Duodenal mucosa (tissue), 2 donors: Measurements from ENCODE around the gene MRPL46.

Experiments
- H3K27ac ChIP-seq: one replicate; pipeline ENCODE4 v1.7.0; 2013; ENCODE audit warnings: low read depth, low read length
- H3K27me3 ChIP-seq, 2 donors: one replicate each; pipeline ENCODE4 v1.7.0; 2013; ENCODE audit warnings: low read length in 2 of 2, control low read depth in 1 of 2; ENCODE audit not compliant: insufficient read depth in 2 of 2, control insufficient read depth in 1 of 2
- H3K36me3 ChIP-seq, 2 donors: one replicate each; pipeline ENCODE4 v1.7.0; 2013; ENCODE audit warnings: low read length in 2 of 2, control low read depth in 1 of 2; ENCODE audit not compliant: insufficient read depth in 2 of 2, control insufficient read depth in 1 of 2
- H3K4me1 ChIP-seq, 2 donors: one replicate each; pipeline ENCODE4 v1.7.0; 2013; ENCODE audit warnings: low read length in 2 of 2, control low read depth in 1 of 2; ENCODE audit not compliant: insufficient read depth in 2 of 2, control insufficient read depth in 1 of 2
- H3K4me3 ChIP-seq, 2 donors: one replicate each; pipeline ENCODE4 v1.7.0; 2013; ENCODE audit warnings: low read length in 2 of 2, low read depth in 1 of 2
- H3K9ac ChIP-seq, 2 donors: one replicate each; pipeline ENCODE4 v1.7.0; 2013; ENCODE audit warnings: low read length in 2 of 2, low read depth in 1 of 2
- H3K9me3 ChIP-seq, 2 donors: one replicate each; pipeline ENCODE4 v1.7.0; 2013; ENCODE audit warnings: low read length in 2 of 2, control low read depth in 1 of 2; ENCODE audit not compliant: control insufficient read depth in 1 of 2

The MRPL46 gene

DNA sequence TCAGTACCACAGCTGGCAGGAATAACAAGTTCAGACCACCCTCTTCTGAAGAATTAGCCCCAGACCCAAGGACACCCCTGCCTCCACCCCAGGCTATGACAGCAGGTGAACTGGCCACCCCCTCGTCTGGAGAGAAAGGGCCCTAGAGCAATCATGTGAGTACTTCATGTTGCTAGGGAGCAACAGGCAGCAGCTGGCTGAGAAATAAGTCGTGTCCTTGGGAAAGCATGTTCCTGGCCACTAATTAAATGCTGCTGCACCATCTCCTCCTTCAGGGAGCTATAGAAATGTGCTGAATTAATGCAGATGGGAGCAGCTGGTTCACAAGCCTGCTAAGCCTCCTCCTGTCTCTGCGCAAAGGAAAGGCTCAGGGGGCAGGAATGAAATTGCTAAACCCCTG is 31.8 kb upstream of the MRPL46 start:
- H3K27ac ChIP-seq, result no peak overlapping the region
- no peak overlapping the region for H3K4me3 ChIP-seq
- peaks cover 0 to 9% of the 10 kb centered on the region in 2 donors for H3K36me3 ChIP-seq
- no peaks in the 10 kb centered on the region for H3K27me3 ChIP-seq
- H3K9me3 ChIP-seq, result no peaks in the 10 kb centered on the region
- H3K4me1 ChIP-seq, result no peaks in the 10 kb centered on the region
- H3K9ac ChIP-seq, result no peak overlapping the region

DNA sequence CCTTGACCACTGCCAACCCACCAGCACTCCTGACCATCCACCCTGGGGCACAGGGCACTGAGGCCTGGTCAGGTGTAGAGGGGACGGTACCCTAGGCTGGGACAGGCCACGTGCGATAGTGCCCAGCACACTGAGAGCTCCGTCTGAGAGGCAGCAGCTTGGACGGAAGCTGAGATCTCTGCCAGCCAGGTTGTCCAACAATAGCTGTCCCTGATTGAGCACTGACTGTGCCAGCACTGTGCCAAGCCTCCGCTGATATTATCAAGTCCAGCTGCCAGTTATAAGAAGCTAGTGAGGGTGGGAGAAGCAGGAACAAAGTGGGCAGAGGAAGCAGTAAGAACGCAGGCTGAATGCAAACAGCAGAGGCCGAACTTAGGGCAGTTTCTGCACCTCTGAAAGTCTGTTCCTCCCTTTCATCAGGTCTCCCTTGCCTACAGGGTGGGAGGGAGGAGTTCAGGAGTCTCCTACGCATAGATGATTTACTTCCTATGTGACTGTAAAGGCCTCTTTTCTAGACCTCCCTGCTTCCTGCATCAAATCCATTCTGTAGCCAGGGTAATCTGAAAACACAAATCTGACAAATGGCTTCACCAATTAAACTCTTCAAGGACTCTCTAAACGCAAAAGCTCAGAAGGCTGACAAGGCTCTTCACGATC is 30.0 kb upstream of the MRPL46 start:
- H3K27me3 ChIP-seq, result no peaks in the 10 kb centered on the region
- no peak overlapping the region for H3K27ac ChIP-seq

DNA sequence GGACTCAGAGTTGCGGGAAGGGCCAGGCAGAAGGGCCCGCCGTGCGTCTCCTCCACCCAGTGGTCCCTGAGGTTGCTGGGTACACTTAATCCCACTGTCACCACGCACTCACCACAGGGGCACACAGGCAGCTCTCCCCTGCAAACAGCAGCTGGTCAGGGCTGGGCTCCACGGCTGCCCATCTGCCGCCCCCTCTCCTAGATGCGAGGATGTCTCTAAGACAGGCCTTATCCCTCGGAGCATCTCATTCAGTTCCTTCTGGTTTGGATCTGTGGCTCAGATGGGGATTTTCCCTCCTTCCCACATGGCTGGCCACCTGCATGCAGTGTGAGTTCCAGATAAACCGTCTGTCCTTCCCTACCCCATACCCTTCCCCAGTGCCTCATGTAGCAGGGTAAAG is 26.7 kb upstream of the MRPL46 start:
- no peak overlapping the region for H3K4me3 ChIP-seq
- no peak overlapping the region for H3K9ac ChIP-seq
- no peaks in the 10 kb centered on the region for H3K4me1 ChIP-seq
- H3K27ac ChIP-seq, result no peak overlapping the region
- peaks cover 0 to under 1% of the 10 kb centered on the region in 2 donors for H3K36me3 ChIP-seq
- no peaks in the 10 kb centered on the region for H3K9me3 ChIP-seq
- H3K27me3 ChIP-seq, result no peaks in the 10 kb centered on the region

More for the DNA sequence above, 30.0 kb upstream of the MRPL46 start:
- Histone ChIP-seq H3K9ac (no peak overlapping the region), H3K36me3 (peaks cover 0 to 3% of the 10 kb centered on the region in 2 donors), H3K4me1 (no peaks in the 10 kb centered on the region), H3K4me3 (no peak overlapping the region), H3K9me3 (no peaks in the 10 kb centered on the region)

DNA sequence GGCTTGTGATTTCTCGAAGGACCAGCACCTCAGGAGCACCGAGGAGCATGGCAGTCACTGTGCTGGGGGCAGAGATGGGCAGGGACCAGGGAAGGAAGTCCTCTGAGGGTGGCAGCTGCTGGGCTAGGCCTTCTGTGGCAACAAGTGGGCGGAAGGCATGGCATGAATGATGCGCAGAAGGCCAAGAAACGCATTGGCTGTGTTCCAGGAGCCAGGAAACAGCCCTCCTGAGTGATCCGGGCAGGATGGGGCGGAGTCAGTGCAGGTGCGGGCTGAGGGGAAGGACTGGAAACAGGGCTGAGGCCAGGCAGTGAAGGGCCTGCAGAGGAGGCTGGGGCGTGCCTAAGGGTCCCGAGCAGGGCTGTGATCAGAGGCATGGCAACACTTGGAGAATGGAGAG is 24.0 kb upstream of the MRPL46 start:
- Histone ChIP-seq H3K27me3 (no peaks in the 10 kb centered on the region), H3K4me1 (no peaks in the 10 kb centered on the region), H3K9me3 (no peaks in the 10 kb centered on the region), H3K4me3 (no peak overlapping the region), H3K27ac (no peak overlapping the region), H3K9ac (no peak overlapping the region), H3K36me3 (no peaks in the 10 kb centered on the region)

DNA sequence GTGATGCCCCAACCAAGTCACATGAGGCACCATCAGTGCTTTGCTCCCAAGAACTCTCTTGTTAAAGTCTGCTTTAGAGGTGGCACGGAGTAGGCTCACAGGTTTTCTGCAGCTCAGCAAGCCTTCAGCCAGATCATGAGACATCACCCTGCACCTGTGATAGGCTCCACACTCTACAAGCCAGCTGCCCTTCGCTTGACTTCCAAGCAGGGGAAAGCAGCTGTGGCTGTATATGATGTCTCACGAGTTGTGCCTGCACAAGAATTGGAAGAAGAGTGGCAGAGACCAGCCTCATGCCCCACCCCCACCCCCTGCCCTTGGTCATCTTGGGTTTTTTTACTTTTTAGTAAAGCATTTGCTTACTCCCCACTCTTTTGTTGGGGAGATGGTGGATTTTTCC is 22.8 kb upstream of the MRPL46 start:
- Histone ChIP-seq H3K9ac (no peak overlapping the region), H3K36me3 (no peaks in the 10 kb centered on the region), H3K9me3 (no peaks in the 10 kb centered on the region), H3K27me3 (no peaks in the 10 kb centered on the region), H3K4me1 (no peaks in the 10 kb centered on the region), H3K4me3 (no peak overlapping the region), H3K27ac (no peak overlapping the region)

DNA sequence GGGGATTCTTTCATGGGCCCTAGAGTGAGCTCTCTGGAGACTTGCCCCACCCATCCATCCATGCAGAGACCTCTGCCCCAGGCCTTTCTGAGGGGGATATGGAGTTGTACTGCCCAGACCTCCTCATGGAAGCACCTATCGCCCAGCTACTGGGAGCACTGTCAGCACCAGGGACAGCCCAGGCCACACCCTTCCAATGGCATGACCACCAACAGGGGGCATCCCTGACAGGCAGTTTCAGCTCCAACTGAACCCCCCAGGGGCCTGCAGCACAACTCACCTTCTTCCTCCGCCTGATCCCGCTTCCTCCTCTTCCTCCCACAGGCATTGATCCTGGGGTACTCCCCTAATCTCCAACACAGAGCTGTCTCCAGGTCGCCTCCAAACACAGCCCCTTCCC is 22.1 kb upstream of the MRPL46 start:
- no peaks in the 10 kb centered on the region for H3K36me3 ChIP-seq
- no peak overlapping the region for H3K27ac ChIP-seq
- H3K4me1 ChIP-seq, result no peaks in the 10 kb centered on the region
- no peaks in the 10 kb centered on the region for H3K9me3 ChIP-seq
- no peak overlapping the region for H3K9ac ChIP-seq
- H3K4me3 ChIP-seq, result no peak overlapping the region
- no peaks in the 10 kb centered on the region for H3K27me3 ChIP-seq

DNA sequence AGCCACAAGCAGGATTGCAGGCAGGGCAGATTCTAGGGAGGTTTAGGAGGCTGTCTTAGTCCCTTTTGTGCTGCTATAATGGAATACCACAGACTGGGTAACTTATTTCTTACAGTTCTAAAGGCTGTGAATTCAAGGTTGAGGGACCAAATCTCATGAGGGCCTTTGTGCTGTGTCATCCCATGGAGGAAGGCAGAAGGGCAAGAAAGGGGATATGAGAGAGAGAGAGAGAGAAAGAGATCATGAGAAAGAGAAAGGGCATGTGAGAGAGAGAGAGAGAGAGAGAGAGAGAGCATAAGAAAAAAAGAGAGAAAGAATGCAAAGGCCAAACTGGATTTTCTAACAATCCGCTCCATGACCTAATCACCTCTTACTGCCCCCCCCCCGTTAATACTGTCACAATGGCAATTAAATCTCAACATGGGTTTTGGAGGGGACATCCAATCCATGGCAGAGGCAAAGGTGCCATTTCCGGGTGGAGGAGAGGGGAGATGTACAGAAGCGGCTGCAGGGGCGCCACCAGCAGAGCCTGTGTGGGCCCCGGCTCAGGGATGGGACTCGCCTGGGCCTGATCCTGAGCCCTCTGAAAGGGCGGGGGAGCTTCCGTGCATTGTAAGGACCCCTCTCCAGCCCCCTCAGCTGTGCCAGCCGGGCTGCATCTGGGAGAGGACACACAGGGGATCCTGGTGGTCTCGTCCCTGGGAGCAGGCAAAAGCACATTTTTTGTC is 20.8 kb upstream of the MRPL46 start:
- Histone ChIP-seq H3K9me3 (no peaks in the 10 kb centered on the region), H3K36me3 (no peaks in the 10 kb centered on the region), H3K27me3 (no peaks in the 10 kb centered on the region), H3K9ac (no peak overlapping the region), H3K27ac (no peak overlapping the region), H3K4me3 (no peak overlapping the region), H3K4me1 (no peaks in the 10 kb centered on the region)

DNA sequence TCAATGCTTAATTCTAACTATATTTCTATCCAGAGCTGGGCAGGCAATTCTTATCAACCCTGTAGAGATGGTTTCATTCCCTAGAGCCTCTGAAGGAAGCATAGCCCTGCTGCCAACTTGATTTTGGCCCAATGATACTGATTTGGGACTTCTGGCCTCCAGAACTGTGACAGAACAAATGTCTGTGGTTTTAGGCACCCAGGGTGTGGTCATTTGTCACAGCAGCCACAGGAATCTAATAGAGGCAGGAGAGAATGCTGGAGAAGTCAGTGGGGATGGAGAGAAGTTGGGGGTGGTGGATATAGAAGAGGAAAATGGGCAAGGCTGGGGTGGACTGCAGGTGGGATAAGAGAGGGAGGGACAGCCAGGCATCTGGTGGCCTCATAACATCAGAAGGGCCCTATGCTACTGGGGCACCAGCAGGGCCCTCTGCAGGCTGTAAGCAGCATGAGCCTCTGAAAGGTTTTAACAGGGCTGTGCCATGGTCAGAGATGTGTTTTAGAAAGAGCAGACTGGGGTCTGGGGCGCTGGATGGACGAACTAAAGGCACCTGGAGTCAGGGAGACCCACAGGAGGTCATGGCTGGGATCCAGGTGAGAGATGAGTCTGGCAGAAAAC is 20.1 kb upstream of the MRPL46 start:
- Histone ChIP-seq H3K36me3 (no peaks in the 10 kb centered on the region), H3K9ac (no peak overlapping the region), H3K27me3 (no peaks in the 10 kb centered on the region), H3K4me1 (no peaks in the 10 kb centered on the region), H3K27ac (no peak overlapping the region), H3K4me3 (no peak overlapping the region), H3K9me3 (no peaks in the 10 kb centered on the region)

DNA sequence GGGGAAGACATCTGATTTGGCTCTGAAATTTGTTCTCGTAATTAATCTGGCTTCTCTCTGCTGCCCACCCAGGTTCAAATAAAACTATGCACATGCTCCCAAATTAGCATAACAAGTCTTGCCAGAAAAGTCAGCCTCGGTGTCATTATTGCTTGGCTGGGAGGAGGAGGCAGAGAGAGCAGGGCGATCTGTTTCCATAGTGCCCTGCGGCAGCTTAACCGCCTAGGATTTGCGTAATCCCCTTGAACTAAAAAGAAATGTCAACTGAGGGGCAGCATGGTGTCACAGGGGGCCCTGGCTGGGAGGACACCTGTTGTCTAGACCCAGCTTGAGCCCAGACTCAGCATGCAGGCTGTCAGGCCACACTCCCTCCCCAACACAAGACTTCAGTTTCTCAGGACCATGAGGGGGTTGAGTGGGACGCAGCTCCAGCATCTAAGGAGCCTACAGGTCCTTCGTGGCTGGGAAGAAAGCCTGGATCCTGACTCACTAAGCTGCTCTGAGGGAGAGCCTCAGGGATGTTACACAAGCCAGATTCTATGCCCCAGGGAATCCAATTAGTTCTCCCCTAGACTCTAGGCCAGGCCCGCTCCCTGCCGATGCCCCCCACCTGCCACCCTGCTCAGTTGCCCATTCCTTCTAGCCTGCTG is 17.6 kb upstream of the MRPL46 start:
- H3K27ac ChIP-seq, result no peak overlapping the region
- H3K36me3 ChIP-seq, result peaks cover 0 to 6% of the 10 kb centered on the region in 2 donors
- no peaks in the 10 kb centered on the region for H3K27me3 ChIP-seq
- H3K4me3 ChIP-seq, result no peak overlapping the region
- no peaks in the 10 kb centered on the region for H3K9me3 ChIP-seq
- no peaks in the 10 kb centered on the region for H3K4me1 ChIP-seq
- no peak overlapping the region for H3K9ac ChIP-seq

DNA sequence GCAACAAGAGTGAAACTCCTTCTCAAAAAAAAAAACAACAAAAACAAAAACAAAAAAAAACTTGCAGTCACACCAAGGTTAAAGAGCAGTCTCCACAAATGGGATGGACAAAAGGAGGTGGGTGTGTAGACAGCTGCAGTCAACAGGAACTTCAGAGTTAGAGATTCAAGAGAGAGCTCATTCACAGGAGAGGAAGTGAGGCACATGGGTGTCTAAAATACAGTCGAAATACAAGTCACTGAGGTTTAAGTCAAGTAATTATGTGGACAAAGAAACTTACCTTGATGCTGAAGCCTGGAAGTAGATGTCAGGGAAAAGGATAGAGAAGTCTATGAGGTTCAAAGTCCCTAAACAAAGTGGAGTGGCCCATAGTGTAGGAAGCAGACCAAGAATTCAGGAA is 15.1 kb upstream of the MRPL46 start:
- Histone ChIP-seq H3K27me3 (no peaks in the 10 kb centered on the region), H3K9me3 (no peaks in the 10 kb centered on the region), H3K4me3 (no peak overlapping the region), H3K36me3 (peaks cover 3 to 18% of the 10 kb centered on the region in 2 donors), H3K4me1 (no peaks in the 10 kb centered on the region), H3K27ac (no peak overlapping the region), H3K9ac (no peak overlapping the region)
